Keratinocyte (primary cell): ENCODE measurements around the gene RCE1. TPM values are rescaled to one million over a fixed set of nuclear protein-coding genes. Genes with fewer than 3 reads are reported as not detected.
A peak's percentile ranks its signal among the peaks of the same experiment; 100 is the strongest.

Source experiments
- DNase-seq: peaks from one replicate; pipeline ENCODE4 v3.0.0-alpha.2; 2011; ENCODE audit warnings: low read depth, missing footprints, low spot score
- FAIRE-seq: peaks from 2 replicates; lab custom pipeline; 2011; peaks lifted over from hg19 to GRCh38; lab: Jason Lieb, UNC
- H2AFZ ChIP-seq: 2 replicates; pipeline ENCODE4 v1.6.0; 2012; ENCODE audit warnings: low read length, control low read depth, inconsistent platforms; ENCODE audit not compliant: control insufficient read depth
- H3K27ac ChIP-seq: 2 replicates; pipeline ENCODE4 v1.5.1; 2011; ENCODE audit warnings: low read length; ENCODE audit not compliant: control insufficient read depth, insufficient read depth
- H3K27me3 ChIP-seq: 3 replicates; pipeline ENCODE4 v1.6.0; 2011; ENCODE audit warnings: low read length; ENCODE audit not compliant: control insufficient read depth, insufficient read depth; ENCODE audit errors: extremely low read depth
- H3K36me3 ChIP-seq, 2 experiments: 2 replicates in 1 of 2; 3 replicates in 1 of 2; pipeline ENCODE4 v1.5.1; 2011; ENCODE audit warnings: low read length in 2 of 2, mild to moderate bottlenecking in 1 of 2; ENCODE audit not compliant: control insufficient read depth in 2 of 2, insufficient read depth in 2 of 2; ENCODE audit errors: extremely low read depth in 1 of 2
- H3K4me1 ChIP-seq: 3 replicates; pipeline ENCODE4 v1.5.1; 2011; ENCODE audit warnings: low read length; ENCODE audit not compliant: control insufficient read depth, insufficient read depth; ENCODE audit errors: extremely low read depth
- H3K4me2 ChIP-seq: 3 replicates; pipeline ENCODE4 v1.6.0; 2011; ENCODE audit warnings: low read depth, low read length; ENCODE audit not compliant: control insufficient read depth, insufficient read depth; ENCODE audit errors: extremely low read depth
- H3K4me3 ChIP-seq, 3 experiments: fragments of 200-600 bp in 1 of 3; sonication (generic) in 1 of 3; 2 replicates in 2 of 3; 3 replicates in 1 of 3; pipeline ENCODE4 v1.5.1; 2011 to 2016; ENCODE audit warnings: low read length in 3 of 3, mild to moderate bottlenecking in 3 of 3, control low read depth in 2 of 3, inconsistent platforms in 1 of 3, low read depth in 1 of 3, mixed read lengths in 1 of 3, mixed run types in 1 of 3, moderate library complexity in 1 of 3; ENCODE audit not compliant: control insufficient read depth in 2 of 3, insufficient read depth in 2 of 3; ENCODE audit errors: extremely low read depth in 1 of 3
- H3K79me2 ChIP-seq: 2 replicates; pipeline ENCODE4 v1.6.0; 2012; ENCODE audit warnings: low read length; ENCODE audit not compliant: control insufficient read depth, insufficient read depth
- H3K9ac ChIP-seq: 3 replicates; pipeline ENCODE4 v1.6.0; 2011; ENCODE audit warnings: low read length; ENCODE audit not compliant: control insufficient read depth, insufficient read depth; ENCODE audit errors: extremely low read depth
- H3K9me1 ChIP-seq: 3 replicates; pipeline ENCODE4 v1.6.0; 2011; ENCODE audit warnings: low read length; ENCODE audit not compliant: control insufficient read depth, insufficient read depth; ENCODE audit errors: extremely low read depth
- H3K9me3 ChIP-seq: 2 replicates; pipeline ENCODE4 v1.5.1; 2012; ENCODE audit warnings: low read depth, low read length; ENCODE audit not compliant: control insufficient read depth
- H4K20me1 ChIP-seq: 3 replicates; pipeline ENCODE4 v1.6.0; 2011; ENCODE audit warnings: low read length; ENCODE audit not compliant: control insufficient read depth, insufficient read depth; ENCODE audit errors: extremely low read depth
- CTCF ChIP-seq, 3 experiments: IDR thresholded peaks in 1 of 3; conservative IDR thresholded peaks in 1 of 3; optimal IDR thresholded peaks in 1 of 3; 2 replicates in 2 of 3; 3 replicates in 1 of 3; pipeline versions ENCODE3 to v1.5.1; 2011; ENCODE audit warnings: low read length in 3 of 3, mild to moderate bottlenecking in 3 of 3, moderate library complexity in 2 of 3, control low read depth in 1 of 3, inconsistent platforms in 1 of 3; ENCODE audit not compliant: insufficient read depth in 2 of 3; ENCODE audit errors: extremely low read depth in 1 of 3
- EZH2 ChIP-seq: IDR thresholded peaks from one replicate; pipeline ENCODE4 v1.6.1; 2012; ENCODE audit warnings: inconsistent platforms, mild to moderate bottlenecking, low read length, moderate library complexity
- dilution Hi-C: fragments of 300-500 bp; cut with MboI; formaldehyde crosslinking; loops from one replicate; pipeline ENCODE4 v1.7.0; 2020; ENCODE audit warnings: low sequenced_read_pairs; ENCODE audit not compliant: extremely low pct_ligation_motif_present
- polyA plus RNA-seq, 5 experiments: library from polyadenylated mRNA; depleted of rRNA in 3 of 5; stranded (reverse) in 3 of 5; stranded (forward) in 1 of 5; unstranded in 1 of 5; fragments of >200 nt; gene quantifications; 1 replicate in 1 of 5; 2 replicates in 3 of 5; 3 replicates in 1 of 5; pipeline versions ENCODE4 v1.2.1 to v1.2.3, GENCODE V29; 2011 to 2012; ENCODE audit warnings: missing spikeins in 2 of 5, low read depth in 1 of 5, low replicate concordance in 1 of 5

RCE1 gene
- polyA plus RNA-seq, 1 donor (not counting 4 experiments of a cell fraction or from before 2014, with no cell fraction given): 11.2 TPM

GRCh38 chr11:66815646-66816045 lies 27.6 kb upstream of the RCE1 start:
- H3K9me3 ChIP-seq: no peaks in the 10 kb centered on the region
- H3K4me3 ChIP-seq: no peak overlapping the region
- TF ChIP-seq CTCF (optimal IDR thresholded peaks at IDR 0.05 in 1 of 3, IDR thresholded peaks at IDR 0.05 in 1 of 3, conservative IDR thresholded peaks at IDR 0.05 in 1 of 3; ENCODE audit: extremely low read depth in 1 of 3, insufficient read depth in 2 of 3, low read length in 3 of 3) (no peak), EZH2 (no peak)
- no peak overlapping the region for H3K9ac ChIP-seq
- H3K36me3 ChIP-seq: peaks cover 0 to 4% of the 10 kb centered on the region in 2 experiments
- H3K4me2 ChIP-seq: peak overlapping the region; percentile 44
- no peaks in the 10 kb centered on the region for H3K27me3 ChIP-seq
- H2AFZ ChIP-seq: no peak overlapping the region
- FAIRE-seq: peak; percentile 67
- dilution Hi-C loops: no loop called here
- H3K27ac ChIP-seq: peak overlapping the region; percentile 36
- no peaks in the 10 kb centered on the region for H4K20me1 ChIP-seq
- H3K4me1 ChIP-seq: peaks cover 14% of the 10 kb centered on the region
- no peak for DNase-seq
- H3K79me2 ChIP-seq: no peaks in the 10 kb centered on the region
- H3K9me1 ChIP-seq: no peaks in the 10 kb centered on the region

- no peak overlapping the region for H3K9ac ChIP-seq
- H3K27ac ChIP-seq: no peak overlapping the region
- H3K4me1 ChIP-seq: peaks cover 14% of the 10 kb centered on the region
- TF ChIP-seq CTCF (optimal IDR thresholded peaks at IDR 0.05 in 1 of 3, IDR thresholded peaks at IDR 0.05 in 1 of 3, conservative IDR thresholded peaks at IDR 0.05 in 1 of 3; ENCODE audit: extremely low read depth in 1 of 3, insufficient read depth in 2 of 3, low read length in 3 of 3): no peak
- TF ChIP-seq EZH2: no peak
- dilution Hi-C loops: no loop called here
- no peaks in the 10 kb centered on the region for H4K20me1 ChIP-seq
- H3K9me1 ChIP-seq: no peaks in the 10 kb centered on the region
- H3K27me3 ChIP-seq: no peaks in the 10 kb centered on the region
- no peaks in the 10 kb centered on the region for H3K9me3 ChIP-seq
- no peak for DNase-seq
- H3K4me2 ChIP-seq: no peak overlapping the region
- peaks cover 0 to 7% of the 10 kb centered on the region in 2 experiments for H3K36me3 ChIP-seq
- no peaks in the 10 kb centered on the region for H3K79me2 ChIP-seq
- H2AFZ ChIP-seq: no peak overlapping the region
- no peak overlapping the region for H3K4me3 ChIP-seq
- no peak for FAIRE-seq
These were observed 24.8 kb upstream of the RCE1 start for GRCh38 chr11:66818231-66818955.
